ENCODE results near the gene FAM234B.

FAM234B gene

DNA sequence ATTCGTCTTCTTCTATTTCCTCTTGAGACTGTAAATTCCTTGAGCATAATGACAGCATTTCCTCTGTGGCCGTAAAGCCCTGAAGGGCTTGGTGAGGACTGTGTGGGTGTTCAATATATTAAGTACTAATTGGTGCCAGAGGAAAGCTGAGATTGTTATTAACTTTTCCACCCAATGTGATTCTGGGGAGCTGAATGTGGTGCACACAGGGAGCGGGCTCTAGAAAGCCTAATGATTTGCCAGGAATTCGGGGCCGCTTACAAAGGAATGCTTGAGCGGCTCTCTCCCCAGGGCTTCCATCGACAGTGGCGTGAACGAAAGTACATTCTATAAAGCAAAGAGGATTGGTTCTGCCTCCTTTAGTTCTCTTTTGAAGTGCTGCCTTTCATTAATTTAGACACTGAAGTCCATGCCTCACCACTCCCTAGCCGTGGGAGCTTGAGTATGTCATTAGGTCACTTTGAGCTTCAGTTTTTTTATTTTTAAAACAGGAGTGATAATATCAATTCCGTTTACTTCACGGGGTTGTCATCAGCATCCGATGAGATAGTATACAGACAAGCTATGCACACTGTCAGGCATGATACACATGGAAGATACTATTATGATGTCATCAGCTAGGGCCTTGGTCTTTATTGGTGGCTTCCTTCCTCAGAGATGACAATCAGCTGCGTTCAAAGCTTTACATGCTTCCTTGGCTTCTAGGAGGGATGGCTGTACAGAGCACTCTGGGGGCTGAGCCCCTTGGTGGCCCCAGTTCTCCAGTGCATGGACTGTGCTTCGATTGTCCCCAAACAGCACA, 70.3 kb downstream of the FAM234B start:
- no peak for DNase-seq (ENCODE audit: extremely low spot score)
- ChIA-PET POLR2A (interaction anchor here (1.7 kb wide), 1 partner anchor 12 kb away, joined by 7 read pairs; no protein-coding TSS in a partner anchor), CTCF (interaction anchor here (0.5 to 1.2 kb wide), 4 partner anchors 79 to 798 kb away, joined by 3 read pairs; no protein-coding TSS in a partner anchor)

DNA sequence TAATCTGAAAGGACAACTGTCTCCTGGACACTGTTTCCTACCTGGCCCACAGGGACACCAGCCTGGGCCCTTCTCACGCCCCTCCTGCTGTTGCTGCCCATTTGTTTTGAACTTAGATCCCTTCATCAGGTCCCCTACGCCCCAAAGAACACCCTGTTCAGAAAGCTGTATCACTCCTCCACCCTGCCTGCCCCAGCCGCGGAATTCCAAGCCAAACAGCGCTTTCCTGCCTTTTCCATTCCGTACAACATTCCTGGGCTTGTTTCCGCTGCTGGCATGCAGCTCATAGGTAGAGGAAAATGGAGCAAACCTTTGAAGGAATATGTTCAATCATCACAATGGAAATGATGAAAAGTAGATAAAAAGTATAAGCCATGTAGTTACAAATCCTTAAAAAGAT, 72.1 kb downstream of the FAM234B start:
- ChIA-PET CTCF (interaction anchor here (0.5 kb wide), 1 partner anchor 110 kb away, joined by 3 read pairs; no protein-coding TSS in a partner anchor), POLR2A (interaction anchor here (1.3 to 1.7 kb wide), 2 partner anchors 14 to 16 kb away, joined by 5 to 7 read pairs; no protein-coding TSS in a partner anchor)
- TF ChIP-seq FOXM1 (IDR thresholded peaks at IDR 0.05; ENCODE audit: borderline replicate concordance) (no peak), NFRKB (IDR thresholded peaks at IDR 0.05) (no peak), LEF1 (IDR thresholded peaks at IDR 0.05; ENCODE audit: borderline replicate concordance) (no peak), CTBP1 (IDR thresholded peaks at IDR 0.05; ENCODE audit: borderline replicate concordance) (no peak), ZNF384 (IDR thresholded peaks at IDR 0.05) (no peak), ARNT (IDR thresholded peaks at IDR 0.05) (no peak), L3MBTL2 (conservative IDR thresholded peaks at IDR 0.05) (no peak), FOXA1 (IDR thresholded peaks at IDR 0.05) (no peak), HDGF (IDR thresholded peaks at IDR 0.05; ENCODE audit: borderline replicate concordance) (no peak), ELF4 (IDR thresholded peaks at IDR 0.05) (no peak), TARDBP (IDR thresholded peaks at IDR 0.05) (no peak), BHLHE40 (IDR thresholded peaks at IDR 0.05; ENCODE audit: borderline replicate concordance) (no peak), SUZ12 (IDR thresholded peaks at IDR 0.05) (no peak), SP1 (IDR thresholded peaks at IDR 0.05) (no peak), FOXK2 (IDR thresholded peaks at IDR 0.05) (no peak)
- TF ChIP-seq, protein P1, sequence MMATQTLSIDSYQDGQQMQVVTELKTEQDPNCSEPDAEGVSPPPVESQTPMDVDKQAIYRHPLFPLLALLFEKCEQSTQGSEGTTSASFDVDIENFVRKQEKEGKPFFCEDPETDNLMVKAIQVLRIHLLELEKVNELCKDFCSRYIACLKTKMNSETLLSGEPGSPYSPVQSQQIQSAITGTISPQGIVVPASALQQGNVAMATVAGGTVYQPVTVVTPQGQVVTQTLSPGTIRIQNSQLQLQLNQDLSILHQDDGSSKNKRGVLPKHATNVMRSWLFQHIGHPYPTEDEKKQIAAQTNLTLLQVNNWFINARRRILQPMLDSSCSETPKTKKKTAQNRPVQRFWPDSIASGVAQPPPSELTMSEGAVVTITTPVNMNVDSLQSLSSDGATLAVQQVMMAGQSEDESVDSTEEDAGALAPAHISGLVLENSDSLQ (IDR thresholded peaks at IDR 0.05) = no peak
- DNase-seq (ENCODE audit: extremely low spot score) = no peak

More for the DNA sequence above, 70.3 kb downstream of the FAM234B start:
- TF ChIP-seq, protein P1 (IDR thresholded peaks at IDR 0.05) = no peak
- TF ChIP-seq NFRKB (IDR thresholded peaks at IDR 0.05) (no peak), ELF4 (IDR thresholded peaks at IDR 0.05) (no peak), CTBP1 (IDR thresholded peaks at IDR 0.05; ENCODE audit: borderline replicate concordance) (no peak), ARNT (IDR thresholded peaks at IDR 0.05) (no peak), TARDBP (IDR thresholded peaks at IDR 0.05) (no peak), BHLHE40 (IDR thresholded peaks at IDR 0.05; ENCODE audit: borderline replicate concordance) (no peak), SP1 (IDR thresholded peaks at IDR 0.05) (no peak), ZNF384 (IDR thresholded peaks at IDR 0.05) (no peak), HDGF (IDR thresholded peaks at IDR 0.05; ENCODE audit: borderline replicate concordance) (no peak), FOXA1 (IDR thresholded peaks at IDR 0.05) (no peak), FOXM1 (IDR thresholded peaks at IDR 0.05; ENCODE audit: borderline replicate concordance) (no peak), LEF1 (IDR thresholded peaks at IDR 0.05; ENCODE audit: borderline replicate concordance) (no peak), SUZ12 (IDR thresholded peaks at IDR 0.05) (no peak), FOXK2 (IDR thresholded peaks at IDR 0.05) (no peak), L3MBTL2 (conservative IDR thresholded peaks at IDR 0.05) (no peak)

DNA sequence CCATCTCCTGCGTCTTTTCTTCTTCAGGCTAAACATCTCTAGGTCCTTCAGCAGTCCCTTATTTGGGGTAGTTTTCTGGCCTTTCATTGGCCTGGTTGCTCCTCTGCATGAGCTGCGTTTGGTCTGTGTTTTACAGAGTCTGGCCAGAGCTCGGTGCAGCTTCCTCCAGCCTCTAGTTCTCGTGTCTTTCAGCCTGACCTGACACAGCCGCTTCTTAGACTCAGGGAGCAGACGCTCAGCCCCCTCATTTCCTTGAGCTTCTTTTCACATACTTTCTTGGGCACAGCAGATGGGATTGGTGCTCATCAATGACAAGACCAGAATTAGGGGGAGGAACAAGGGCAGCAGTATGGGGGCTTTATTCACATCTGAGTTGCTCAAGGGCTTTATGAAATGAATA, 72.8 kb downstream of the FAM234B start:
- POLR2A ChIA-PET = interaction anchor here (1.3 kb wide), 1 partner anchor 17 kb away, joined by 5 read pairs; no protein-coding TSS in a partner anchor

DNA sequence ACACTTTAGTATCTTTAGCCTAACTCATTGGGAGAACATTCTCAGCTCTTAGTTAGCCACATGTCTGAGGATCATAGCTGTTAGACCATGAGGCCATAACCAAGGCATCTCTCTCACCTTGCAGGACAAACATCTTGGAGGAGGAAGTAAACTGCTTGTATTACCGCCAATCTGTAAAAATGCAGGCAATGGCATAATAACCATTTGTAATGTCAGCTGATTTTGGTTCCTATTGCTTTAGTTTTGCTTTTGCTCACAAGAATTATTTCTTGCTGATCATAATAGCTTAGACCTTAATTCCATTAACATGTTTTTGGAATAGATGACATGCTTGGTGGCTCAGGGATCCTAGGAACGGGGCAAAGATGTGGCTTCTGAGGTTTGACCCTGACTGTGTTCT, 75.6 kb downstream of the FAM234B start:
- TF ChIP-seq, protein P1 (IDR thresholded peaks at IDR 0.05) = no peak
- TF ChIP-seq ARNT (IDR thresholded peaks at IDR 0.05) = no peak
- TF ChIP-seq L3MBTL2 (conservative IDR thresholded peaks at IDR 0.05) = no peak
- no peak for TF ChIP-seq NFRKB (IDR thresholded peaks at IDR 0.05)
- no peak for TF ChIP-seq HDGF (IDR thresholded peaks at IDR 0.05; ENCODE audit: borderline replicate concordance)
- TF ChIP-seq ZNF384 (IDR thresholded peaks at IDR 0.05) = no peak
- TF ChIP-seq ELF4 (IDR thresholded peaks at IDR 0.05) = no peak
- no peak for TF ChIP-seq FOXK2 (IDR thresholded peaks at IDR 0.05)
- no peak for TF ChIP-seq FOXA1 (IDR thresholded peaks at IDR 0.05)
- no peak for TF ChIP-seq SUZ12 (IDR thresholded peaks at IDR 0.05)
- TF ChIP-seq TARDBP (IDR thresholded peaks at IDR 0.05) = no peak
- no peak for TF ChIP-seq BHLHE40 (IDR thresholded peaks at IDR 0.05; ENCODE audit: borderline replicate concordance)
- TF ChIP-seq SP1 (IDR thresholded peaks at IDR 0.05) = no peak
- no peak for TF ChIP-seq FOXM1 (IDR thresholded peaks at IDR 0.05; ENCODE audit: borderline replicate concordance)
- no peak for TF ChIP-seq CTBP1 (IDR thresholded peaks at IDR 0.05; ENCODE audit: borderline replicate concordance)
- no peak for TF ChIP-seq LEF1 (IDR thresholded peaks at IDR 0.05; ENCODE audit: borderline replicate concordance)
- ChIA-PET CTCF (interaction anchor here (1.3 kb wide), 1 partner anchor 17 kb away, joined by 3 read pairs; no protein-coding TSS in a partner anchor), POLR2A (no interaction called here)
- DNase-seq (ENCODE audit: extremely low spot score) = no peak

More for the DNA sequence above, 72.8 kb downstream of the FAM234B start:
- DNase-seq (ENCODE audit: extremely low spot score) = no peak
- TF ChIP-seq ARNT (IDR thresholded peaks at IDR 0.05) (no peak), FOXA1 (IDR thresholded peaks at IDR 0.05) (no peak), FOXK2 (IDR thresholded peaks at IDR 0.05) (no peak)
- CTCF ChIA-PET = interaction anchor here (0.9 kb wide), 1 partner anchor 14 kb away, joined by 4 read pairs; the partner anchor contains the start of gene GSG1

DNA sequence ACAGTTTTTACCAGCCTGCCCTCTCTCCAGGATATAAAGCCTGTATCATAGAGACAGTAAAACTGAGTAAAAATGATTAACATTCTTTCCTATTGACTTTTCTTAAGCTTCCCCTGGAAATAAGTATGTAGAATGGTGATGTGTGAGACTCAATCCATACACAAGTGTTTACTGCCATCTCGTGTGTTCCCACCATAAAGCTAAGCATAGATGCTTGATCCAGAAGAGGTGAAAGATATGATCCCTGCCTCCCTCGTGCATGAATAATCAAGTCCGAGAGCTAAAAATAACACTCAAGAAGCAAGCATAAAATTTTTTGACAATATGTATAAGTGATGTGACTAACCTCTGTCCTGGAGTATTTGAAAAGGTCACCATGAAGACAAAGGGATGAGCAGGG, 76.2 kb downstream of the FAM234B start:
- CTCF ChIA-PET = interaction anchor here (1.3 kb wide), 1 partner anchor 18 kb away, joined by 3 read pairs; no protein-coding TSS in a partner anchor
- TF ChIP-seq CTBP1 (IDR thresholded peaks at IDR 0.05; ENCODE audit: borderline replicate concordance) (no peak), SP1 (IDR thresholded peaks at IDR 0.05) (no peak), ELF4 (IDR thresholded peaks at IDR 0.05) (no peak), HDGF (IDR thresholded peaks at IDR 0.05; ENCODE audit: borderline replicate concordance) (no peak), FOXK2 (IDR thresholded peaks at IDR 0.05) (no peak), L3MBTL2 (conservative IDR thresholded peaks at IDR 0.05) (no peak), LEF1 (IDR thresholded peaks at IDR 0.05; ENCODE audit: borderline replicate concordance) (no peak), FOXM1 (IDR thresholded peaks at IDR 0.05; ENCODE audit: borderline replicate concordance) (no peak), BHLHE40 (IDR thresholded peaks at IDR 0.05; ENCODE audit: borderline replicate concordance) (no peak), SUZ12 (IDR thresholded peaks at IDR 0.05) (no peak), NFRKB (IDR thresholded peaks at IDR 0.05) (no peak), ARNT (IDR thresholded peaks at IDR 0.05) (no peak), FOXA1 (IDR thresholded peaks at IDR 0.05) (no peak), ZNF384 (IDR thresholded peaks at IDR 0.05) (no peak)
- TF ChIP-seq, protein P1 (IDR thresholded peaks at IDR 0.05) = no peak
- POLR2A ChIA-PET = interaction anchor here (1.5 kb wide), 1 partner anchor 19 kb away, joined by 3 read pairs; no protein-coding TSS in a partner anchor
- DNase-seq (ENCODE audit: extremely low spot score) = no peak

All from HEK293T (cell line).